OCI-LY3 (cell line): ENCODE measurements around the gene CTDSPL.

Experiments
- CTCF ChIP-seq: fragments of 200-600, 300-600 bp; sonication (generic); IDR thresholded peaks from 2 replicates; pipeline ENCODE4 v1.5.1; 2014; ENCODE audit warnings: antibody characterized with exemption, low read length, low read depth
- EZH2phosphoT487 ChIP-seq: fragments of 200-600 bp; shearing (Covaris generic); IDR thresholded peaks from 2 replicates; pipeline ENCODE4 v1.6.1; 2018; ENCODE audit warnings: antibody characterized with exemption, mixed run types, low read depth

- TF ChIP-seq CTCF (no peak), EZH2phosphoT487 (no peak)
These were observed 169.6 kb downstream of the CTDSPL start for GRCh38 chr3:38031022-38031994.
